WTC11 (cell line): ENCODE results near the gene GRAMD1B. TPM values are rescaled to one million over a fixed set of nuclear protein-coding genes. Genes with fewer than 3 reads are reported as not detected.

Experiments used
- ATAC-seq: fragments of 200-7000 bp; cut with Tn5 transposase; 2 replicates; pipeline ENCODE4 v1.10.0; 2021; ENCODE audit warnings: mild to moderate bottlenecking, moderate library complexity
- CTCF ChIA-PET: fragments of 300-600 bp; sonication (Branson Sonifier 250); formaldehyde crosslinking; loops from one replicate; lab custom pipeline; 2021; ENCODE audit warnings: antibody characterized with exemption; lab: Charles Lee
- POLR2A ChIA-PET: fragments of 350-600 bp; sonication (Branson Sonifier 250); formaldehyde crosslinking; loops from one replicate; lab custom pipeline; 2021; ENCODE audit warnings: antibody characterized with exemption; lab: Charles Lee
- DNase-seq: peaks from one replicate; pipeline ENCODE4 v3.0.0; 2021; ENCODE audit warnings: low spot score
- H3K27ac Mint-ChIP-seq: 2 replicates; pipeline ENCODE4 v1.8.0; 2021; ENCODE audit warnings: mixed read lengths
- H3K27me3 Mint-ChIP-seq: 2 replicates; pipeline ENCODE4 v1.8.0; 2021; ENCODE audit warnings: low read depth, mild to moderate bottlenecking, moderate library complexity, mixed read lengths
- H3K36me3 Mint-ChIP-seq: 2 replicates; pipeline ENCODE4 v1.8.0; 2021; ENCODE audit warnings: mixed read lengths
- H3K4me1 Mint-ChIP-seq: 2 replicates; pipeline ENCODE4 v1.8.0; 2022; ENCODE audit warnings: mixed read lengths
- H3K4me3 Mint-ChIP-seq: 2 replicates; pipeline ENCODE4 v1.8.0; 2021; ENCODE audit warnings: mild to moderate bottlenecking, moderate library complexity, mixed read lengths
- H3K9me3 Mint-ChIP-seq: 2 replicates; pipeline ENCODE4 v1.8.0; 2021; ENCODE audit warnings: mixed read lengths
- AR ChIP-seq: fragments of 250-450 bp; sonication (Bioruptor Pico); IDR thresholded peaks from 2 replicates; pipeline ENCODE4 v1.9.0; 2021; ENCODE audit warnings: mild to moderate bottlenecking
- ATF2 ChIP-seq: sonication (generic); formaldehyde crosslinking; IDR thresholded peaks from 2 replicates; pipeline ENCODE4 v1.8.1; 2022; ENCODE audit warnings: low read depth, missing genetic modification reagents, borderline replicate concordance
- EMX1 ChIP-seq: fragments of 250-450 bp; sonication (Bioruptor Pico); IDR thresholded peaks from 2 replicates; pipeline ENCODE4 v1.8.0; 2021; ENCODE audit warnings: mild to moderate bottlenecking
- ERG ChIP-seq: fragments of 250-450 bp; sonication (Bioruptor Pico); IDR thresholded peaks from 2 replicates; pipeline ENCODE4 v1.8.0; 2021; ENCODE audit warnings: mild to moderate bottlenecking
- ETV6 ChIP-seq: sonication (generic); formaldehyde crosslinking; IDR thresholded peaks from 2 replicates; pipeline ENCODE4 v1.8.1; 2022; ENCODE audit warnings: mild to moderate bottlenecking, missing genetic modification reagents
- HMGXB4 ChIP-seq: sonication (generic); formaldehyde crosslinking; IDR thresholded peaks from 2 replicates; pipeline ENCODE4 v1.8.1; 2023; ENCODE audit warnings: mild to moderate bottlenecking, moderate library complexity, missing genetic modification reagents
- MYBL2 ChIP-seq: sonication (generic); formaldehyde crosslinking; IDR thresholded peaks from 2 replicates; pipeline ENCODE4 v1.8.1; 2023; ENCODE audit warnings: mild to moderate bottlenecking, moderate library complexity, missing genetic modification reagents
- NFE2L1 ChIP-seq: sonication (generic); formaldehyde crosslinking; IDR thresholded peaks from 2 replicates; pipeline ENCODE4 v1.8.1; 2023; ENCODE audit warnings: missing genetic modification reagents
- NR1H2 ChIP-seq: sonication (generic); formaldehyde crosslinking; IDR thresholded peaks from 2 replicates; pipeline ENCODE4 v1.9.0; 2021; ENCODE audit warnings: mild to moderate bottlenecking, moderate library complexity, missing genetic modification reagents
- NR2C2 ChIP-seq: sonication (generic); formaldehyde crosslinking; IDR thresholded peaks from 2 replicates; pipeline ENCODE4 v1.8.0; 2022; ENCODE audit warnings: mild to moderate bottlenecking, missing genetic modification reagents
- OVOL2 ChIP-seq: fragments of 250-450 bp; sonication (Bioruptor Pico); IDR thresholded peaks from 2 replicates; pipeline ENCODE4 v1.9.0; 2021; ENCODE audit warnings: mild to moderate bottlenecking, borderline replicate concordance
- RELA ChIP-seq: sonication (generic); formaldehyde crosslinking; IDR thresholded peaks from 2 replicates; pipeline ENCODE4 v1.8.1; 2022; ENCODE audit warnings: missing genetic modification reagents, mild to moderate bottlenecking, borderline replicate concordance
- SMAD3 ChIP-seq: sonication (generic); formaldehyde crosslinking; IDR thresholded peaks from 2 replicates; pipeline ENCODE4 v1.8.0; 2022; ENCODE audit warnings: missing genetic modification reagents, mild to moderate bottlenecking, borderline replicate concordance
- TP53 ChIP-seq: sonication (generic); formaldehyde crosslinking; IDR thresholded peaks from 2 replicates; pipeline ENCODE4 v1.8.1; 2023; ENCODE audit warnings: mild to moderate bottlenecking, missing genetic modification reagents
- USF1 ChIP-seq: sonication (generic); formaldehyde crosslinking; IDR thresholded peaks from 2 replicates; pipeline ENCODE4 v1.8.0; 2022; ENCODE audit warnings: mild to moderate bottlenecking, missing genetic modification reagents
- ZNF121 ChIP-seq: sonication (generic); formaldehyde crosslinking; IDR thresholded peaks from 2 replicates; pipeline ENCODE4 v1.8.0; 2023; ENCODE audit warnings: missing genetic modification reagents
- ZNF219 ChIP-seq: sonication (generic); formaldehyde crosslinking; IDR thresholded peaks from 2 replicates; pipeline ENCODE4 v1.8.0; 2023; ENCODE audit warnings: missing genetic modification reagents, mild to moderate bottlenecking, borderline replicate concordance
- ZNF281 ChIP-seq: sonication (generic); formaldehyde crosslinking; IDR thresholded peaks from 2 replicates; pipeline ENCODE4 v1.8.0; 2023; ENCODE audit warnings: mild to moderate bottlenecking, missing genetic modification reagents
- ZNF425 ChIP-seq: fragments of 250-450 bp; sonication (Bioruptor Pico); conservative IDR thresholded peaks from 2 replicates; pipeline ENCODE4 v1.9.0; 2021; ENCODE audit warnings: mild to moderate bottlenecking
- ZNF532 ChIP-seq: fragments of 250-450 bp; sonication (Bioruptor Pico); IDR thresholded peaks from 2 replicates; pipeline ENCODE4 v1.9.0; 2021; ENCODE audit warnings: mild to moderate bottlenecking, borderline replicate concordance
- total RNA-seq: library from RNA; stranded (reverse); gene quantifications from 3 replicates; pipeline ENCODE4 v1.2.3, GENCODE V29; 2021

Gene GRAMD1B
- total RNA-seq, 1 experiment from 2014 or later, result 31.5 TPM

GRCh38 chr11:123439616-123440015, 9.5 kb downstream of the GRAMD1B start (continued):
- TF ChIP-seq ZNF425 (CRISPR knock-in tag), result no peak
- TF ChIP-seq ZNF219, result no peak
- TF ChIP-seq ZNF532 (CRISPR knock-in tag), result no peak
- TF ChIP-seq USF1, result no peak
- no peak for TF ChIP-seq ERG (CRISPR knock-in tag)
- TF ChIP-seq, all 79 proteins: peak for 0

GRCh38 chr11:123441161-123441560, 11.1 kb downstream of the GRAMD1B start:
- ChIA-PET POLR2A (no interaction called here), CTCF (no interaction called here)
- H3K4me3 Mint-ChIP-seq, result no peak overlapping the region
- peaks cover 44% of the 10 kb centered on the region for H3K4me1 Mint-ChIP-seq
- no peak for DNase-seq
- peaks cover 3% of the 10 kb centered on the region; the same call in 1 of the 2 replicates for H3K27me3 Mint-ChIP-seq
- no peak for ATAC-seq
- peaks cover 55% of the 10 kb centered on the region for H3K36me3 Mint-ChIP-seq
- H3K27ac Mint-ChIP-seq, result no peak overlapping the region
- H3K9me3 Mint-ChIP-seq, result peaks cover 29% of the 10 kb centered on the region
- TF ChIP-seq NR1H2 (CRISPR knock-in tag), result no peak
- TF ChIP-seq NFE2L1 (CRISPR knock-in tag), result no peak
- no peak for TF ChIP-seq ZNF281 (CRISPR knock-in tag)
- TF ChIP-seq ZNF121 (CRISPR knock-in tag), result no peak
- TF ChIP-seq SMAD3, result no peak
- TF ChIP-seq TP53 (CRISPR knock-in tag), result no peak
- TF ChIP-seq OVOL2 (CRISPR knock-in tag), result no peak
- TF ChIP-seq MYBL2 (CRISPR knock-in tag), result no peak
- TF ChIP-seq ETV6 (CRISPR knock-in tag), result no peak
- no peak for TF ChIP-seq NR2C2 (CRISPR knock-in tag)
- TF ChIP-seq RELA (CRISPR knock-in tag), result no peak
- TF ChIP-seq ATF2 (CRISPR knock-in tag), result no peak
- TF ChIP-seq AR (CRISPR knock-in tag), result no peak
- TF ChIP-seq EMX1 (CRISPR knock-in tag), result no peak
- no peak for TF ChIP-seq HMGXB4 (CRISPR knock-in tag)
